Retina (tissue), 1 donor: Measurements from ENCODE around the gene RNF150.

Experiments used
- DNase-seq: peaks from one replicate; pipeline ENCODE4 v3.0.0-alpha.2; 2016

RNF150 gene

DNA sequence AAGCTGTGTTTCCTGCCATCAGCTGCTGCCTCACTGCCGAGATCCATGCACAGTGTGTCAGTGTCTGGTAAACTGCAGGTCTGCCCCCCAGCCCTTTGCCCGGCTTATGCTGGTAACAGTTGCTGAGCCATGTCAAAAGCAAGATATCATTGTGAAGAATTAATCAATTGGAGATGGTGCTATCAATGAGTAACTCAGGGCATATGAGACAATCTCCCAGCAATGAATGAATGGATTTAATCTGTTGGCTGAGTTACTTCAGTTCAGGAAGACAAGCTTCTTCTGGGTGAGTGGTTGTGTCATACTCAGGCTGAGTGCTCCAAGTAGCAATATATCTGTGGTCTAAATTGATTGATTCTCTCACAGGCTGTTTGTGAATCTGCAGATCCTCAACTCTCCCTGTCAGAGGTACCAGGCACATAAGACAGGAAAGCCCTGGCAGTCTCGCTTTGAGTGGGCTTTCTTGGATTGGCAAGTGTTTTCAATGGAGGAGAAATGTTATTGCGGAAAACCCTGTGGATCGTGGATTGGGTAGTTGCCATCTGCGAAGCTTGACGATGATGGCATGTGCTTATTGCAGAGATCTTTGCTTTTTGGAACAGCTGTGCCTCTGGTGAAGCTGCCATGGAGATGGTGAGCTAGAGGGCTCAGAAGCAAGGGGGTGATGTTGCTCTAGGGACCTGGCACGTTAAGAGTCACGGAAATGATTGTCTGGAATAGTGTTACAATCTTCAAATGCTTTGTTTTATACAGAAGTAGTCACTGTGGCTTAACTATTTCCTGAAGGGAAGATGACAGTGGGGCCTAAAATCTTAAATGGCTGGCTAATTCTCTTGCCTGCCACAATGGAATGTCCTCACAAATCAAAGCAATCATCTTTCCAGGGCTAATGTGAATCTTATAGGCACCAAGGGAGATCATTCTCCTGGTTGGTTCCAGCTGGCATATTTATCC, 229.5 kb downstream of the RNF150 start:
- peak; percentile 27 for DNase-seq

DNA sequence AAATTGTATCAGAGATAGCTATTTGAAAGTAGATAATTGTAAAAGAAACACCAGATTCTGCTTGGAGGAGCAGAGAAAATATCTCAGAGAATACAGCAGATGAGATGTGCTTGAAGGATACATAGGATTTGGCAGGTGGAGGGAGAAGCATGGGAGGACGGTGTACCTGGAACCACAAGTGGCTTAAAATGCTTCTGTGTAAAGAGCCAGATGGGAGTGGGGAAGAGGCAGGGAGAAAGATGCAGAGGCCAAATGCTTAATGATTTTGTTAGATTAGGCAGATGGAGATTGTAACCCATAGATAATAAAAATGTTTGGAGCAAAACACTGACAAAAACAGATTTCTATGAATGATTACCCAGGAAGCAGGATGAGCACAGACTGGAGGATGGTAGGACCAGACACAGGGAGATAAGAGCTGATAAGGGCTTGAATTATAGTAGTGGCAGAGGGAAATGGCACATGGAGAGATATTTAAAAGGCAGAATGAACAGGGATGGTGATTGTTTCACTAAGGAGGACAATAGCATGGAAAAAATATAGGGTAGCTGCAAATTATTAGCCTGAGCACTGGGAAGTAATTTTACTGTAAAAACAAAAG, 231.4 kb downstream of the RNF150 start:
- no peak for DNase-seq

DNA sequence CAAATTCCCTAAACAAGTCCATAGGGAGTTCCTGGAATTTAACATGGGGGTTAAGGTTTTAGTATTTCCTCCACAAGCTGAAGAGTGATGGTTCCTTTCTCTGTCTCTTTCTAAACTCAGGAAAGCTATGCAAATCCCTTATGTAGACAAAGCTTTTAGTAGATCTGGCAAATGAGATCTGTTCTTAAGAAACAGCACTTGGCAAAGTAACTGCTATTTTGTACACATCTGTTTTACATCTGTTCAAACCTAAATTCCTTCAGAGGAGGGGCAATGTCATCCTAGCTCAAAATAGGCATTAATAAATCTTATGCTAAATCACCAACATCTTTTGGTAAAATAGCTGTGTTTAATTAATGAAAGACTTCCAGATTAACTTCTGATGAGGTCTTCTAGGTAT, 239.3 kb downstream of the RNF150 start:
- DNase-seq, result no peak

DNA sequence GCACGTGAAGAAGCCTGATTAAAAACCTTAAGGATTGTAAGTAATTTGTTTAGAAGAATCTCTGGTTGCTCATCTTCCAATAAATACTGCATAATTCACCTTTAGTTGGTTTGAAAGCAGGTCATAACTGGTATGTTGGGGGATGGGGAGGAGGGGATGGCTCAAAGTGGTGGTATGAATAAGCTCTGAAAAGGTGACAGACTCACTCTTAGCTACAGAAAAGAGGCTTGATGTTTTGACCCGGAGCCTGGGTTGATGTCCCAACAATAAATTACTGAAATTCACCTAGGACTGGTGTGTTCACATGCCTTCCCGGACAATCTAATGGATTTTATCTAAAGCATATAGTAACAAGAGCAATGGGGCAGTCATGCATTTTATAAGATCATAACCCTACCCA, 245.2 kb downstream of the RNF150 start:
- no peak for DNase-seq

DNA sequence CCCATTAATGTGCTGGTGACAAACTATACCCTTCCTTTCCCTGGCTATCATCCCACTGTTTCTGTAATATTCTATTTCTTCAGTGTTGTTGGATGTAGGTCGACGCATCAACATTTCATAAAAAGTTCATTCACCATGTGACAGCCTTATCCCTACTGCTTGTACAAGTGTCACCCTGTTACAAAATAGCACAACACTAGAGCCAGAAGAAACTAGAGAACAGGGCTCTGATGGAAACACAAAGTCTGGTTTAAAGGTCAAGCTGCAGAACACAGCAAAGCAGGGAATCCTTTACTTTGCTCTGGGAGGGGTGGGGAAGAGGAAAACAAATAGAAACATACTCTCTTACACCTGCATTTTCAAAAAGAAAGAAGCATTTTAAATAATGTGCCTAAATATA, 245.8 kb downstream of the RNF150 start:
- DNase-seq, result no peak

DNA sequence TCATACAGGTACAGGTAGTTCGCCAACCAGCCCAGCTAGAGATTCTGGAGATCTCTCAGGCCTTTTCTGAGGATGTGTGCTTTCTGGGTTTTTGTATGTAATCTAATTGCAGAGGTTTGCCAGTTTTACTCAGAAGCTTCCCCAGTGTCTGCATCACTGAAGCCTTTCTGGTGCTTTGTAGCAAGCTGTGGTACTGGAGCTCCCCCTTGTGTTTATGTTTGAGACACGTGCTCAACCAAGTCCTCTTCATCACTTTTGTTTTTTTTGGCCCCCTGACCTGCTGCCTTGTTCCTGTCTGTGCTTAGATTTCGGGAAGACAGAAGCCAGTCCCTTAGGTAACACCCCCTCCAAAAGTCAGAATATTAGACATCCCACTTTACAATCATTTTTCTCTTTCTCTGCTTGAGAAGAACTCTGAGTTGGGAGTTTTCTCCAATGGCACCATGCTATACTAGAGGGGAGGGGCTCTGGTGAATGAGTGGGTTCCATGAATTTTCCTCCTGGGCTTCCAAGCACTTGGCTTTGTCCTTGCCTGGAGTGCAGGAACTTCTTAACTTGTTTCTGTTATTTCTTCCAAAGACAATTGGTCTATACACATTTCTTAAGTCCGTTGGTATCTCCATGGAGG, 248.7 kb downstream of the RNF150 start:
- no peak for DNase-seq

DNA sequence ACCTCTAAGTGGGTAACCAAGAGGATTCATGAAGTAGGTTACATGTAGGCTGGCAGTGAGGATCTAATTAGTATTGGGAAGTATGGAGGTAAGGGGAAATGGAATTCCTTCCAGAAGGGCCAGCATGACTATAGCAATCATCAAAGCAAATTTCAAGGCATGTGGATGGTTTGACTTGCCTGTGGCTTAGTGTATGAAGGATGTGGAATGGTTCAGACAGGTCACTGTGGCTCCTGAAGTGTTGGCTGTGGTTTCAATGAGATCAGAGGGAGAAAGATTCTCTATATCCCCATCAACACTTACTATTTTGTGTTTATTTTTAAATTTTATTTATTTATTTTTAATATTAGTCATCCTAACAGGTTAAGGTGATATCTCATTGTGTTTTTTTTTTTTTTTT, 255.5 kb downstream of the RNF150 start:
- no peak for DNase-seq

DNA sequence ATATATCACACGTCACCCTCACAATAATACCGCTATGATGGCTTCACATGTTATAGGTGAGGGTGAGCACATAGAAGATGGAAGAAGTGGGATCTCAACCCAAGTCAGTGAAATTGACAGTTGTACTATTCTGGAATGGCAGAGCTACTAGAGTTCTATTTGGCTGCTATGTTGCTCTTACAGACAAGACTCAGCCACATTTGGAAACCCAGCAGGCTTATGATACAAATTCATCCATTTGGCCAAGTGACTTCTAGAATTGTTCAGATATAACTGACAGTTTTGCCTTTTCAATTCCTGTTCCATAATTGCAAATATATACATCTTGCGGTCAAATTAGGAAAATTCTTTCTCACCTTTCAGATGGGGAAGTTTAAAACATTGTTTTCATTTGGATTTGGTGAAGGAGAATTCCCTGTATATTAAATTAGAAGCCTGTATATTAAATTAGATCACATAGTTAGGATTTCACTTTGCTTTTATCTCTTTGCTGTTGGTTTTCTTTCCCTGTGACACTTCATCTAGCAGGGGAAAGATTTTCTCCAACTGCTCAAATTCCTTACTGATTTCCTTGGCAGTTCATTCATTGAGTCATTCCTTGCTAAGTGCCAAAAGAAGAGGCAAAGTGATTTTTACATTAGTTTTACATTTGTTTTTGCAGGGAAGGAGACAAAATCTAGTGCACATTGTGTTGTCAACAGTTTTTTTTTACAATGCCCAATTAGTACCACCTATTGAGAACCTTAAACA, 256.5 kb downstream of the RNF150 start:
- no peak for DNase-seq

DNA sequence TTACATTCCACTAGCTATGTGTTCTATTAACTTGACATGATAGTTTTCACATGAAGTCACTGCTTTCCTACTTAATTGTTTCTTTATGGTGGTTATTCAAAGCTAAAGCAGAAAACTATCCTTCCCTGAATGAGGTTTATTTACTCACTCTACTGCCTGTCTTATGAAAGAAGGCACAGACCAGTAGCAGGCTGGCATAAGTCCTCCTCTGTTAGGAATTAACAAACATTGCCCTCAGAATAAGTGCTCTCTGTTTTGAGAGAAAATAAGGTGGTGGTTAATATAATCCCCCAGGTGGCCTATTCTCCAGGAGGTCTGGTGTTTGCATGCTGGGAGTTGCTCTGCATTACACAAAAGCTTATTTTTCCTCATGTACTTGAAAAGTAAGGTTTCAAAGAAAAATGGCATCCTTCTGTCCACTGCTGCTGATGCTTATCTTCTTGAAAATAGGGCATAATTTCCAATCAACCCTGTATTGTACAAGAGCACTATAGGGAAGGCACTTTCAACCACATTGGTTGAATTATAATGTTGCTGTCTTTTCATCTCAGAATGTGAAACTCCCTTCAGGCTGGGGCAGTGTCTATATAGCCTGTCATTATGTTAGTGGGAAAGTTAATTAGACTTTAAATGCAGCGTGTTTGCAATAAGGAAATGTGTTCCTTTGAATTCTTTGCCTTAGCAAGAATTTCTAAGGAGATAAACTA, 257.4 kb downstream of the RNF150 start:
- DNase-seq, result no peak

DNA sequence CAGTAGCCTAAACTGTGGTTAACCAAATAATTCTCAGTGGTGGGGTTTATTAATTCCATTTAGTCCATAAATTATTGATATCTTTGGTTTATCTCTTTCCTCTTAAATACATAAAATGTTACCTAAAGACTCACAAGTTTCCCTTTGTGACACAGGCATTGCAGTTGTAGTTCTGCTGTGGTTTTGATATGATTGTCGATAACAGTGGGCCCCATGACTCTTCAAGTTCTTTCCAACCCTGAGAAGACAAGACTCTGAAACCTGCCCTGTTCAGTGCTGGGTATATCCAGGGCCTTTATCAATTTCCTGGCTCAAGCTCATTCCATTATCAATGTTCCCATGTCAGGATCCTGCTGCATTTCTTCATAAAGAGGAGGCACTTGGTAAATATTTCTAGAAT, 259.2 kb downstream of the RNF150 start:
- DNase-seq, result no peak

DNA sequence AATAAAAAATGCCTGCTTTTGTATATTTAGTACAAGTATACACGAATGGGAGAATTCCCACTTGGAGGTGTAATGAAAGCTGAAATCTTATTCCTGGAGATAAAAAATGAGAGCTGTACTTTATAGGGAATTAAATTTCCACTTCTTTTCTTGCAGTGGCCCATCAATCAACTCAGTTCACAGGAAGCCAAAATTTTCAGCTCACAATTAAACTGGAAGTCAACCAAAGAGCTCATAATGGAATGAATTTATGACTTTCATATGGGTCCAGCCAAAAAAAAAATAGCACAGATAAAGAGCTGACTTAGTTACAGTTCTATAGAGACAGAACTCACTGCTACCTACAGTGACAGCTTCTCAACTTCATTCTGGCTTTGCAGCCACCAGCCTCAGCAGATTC, 261.9 kb downstream of the RNF150 start:
- DNase-seq, result no peak

DNA sequence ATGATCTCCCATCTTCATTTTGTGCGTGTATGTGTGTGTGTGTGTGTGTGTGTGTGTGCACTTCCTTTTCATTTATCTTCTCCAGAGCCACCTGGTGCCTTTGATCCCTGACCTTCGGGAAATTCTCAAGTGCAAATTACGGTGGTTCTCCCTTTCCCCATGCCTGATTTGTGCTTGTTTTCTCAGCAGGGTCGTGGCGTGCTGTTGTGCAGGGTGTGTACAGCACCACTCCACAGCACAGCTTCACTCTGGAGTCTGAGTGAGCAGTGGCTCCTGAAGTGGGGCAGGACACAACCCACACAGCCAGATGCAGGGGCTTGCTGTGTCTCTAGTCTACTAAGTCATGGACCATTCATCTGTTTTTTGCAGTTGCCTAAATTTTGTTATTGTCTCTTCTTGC, 262.8 kb downstream of the RNF150 start:
- DNase-seq, result no peak

DNA sequence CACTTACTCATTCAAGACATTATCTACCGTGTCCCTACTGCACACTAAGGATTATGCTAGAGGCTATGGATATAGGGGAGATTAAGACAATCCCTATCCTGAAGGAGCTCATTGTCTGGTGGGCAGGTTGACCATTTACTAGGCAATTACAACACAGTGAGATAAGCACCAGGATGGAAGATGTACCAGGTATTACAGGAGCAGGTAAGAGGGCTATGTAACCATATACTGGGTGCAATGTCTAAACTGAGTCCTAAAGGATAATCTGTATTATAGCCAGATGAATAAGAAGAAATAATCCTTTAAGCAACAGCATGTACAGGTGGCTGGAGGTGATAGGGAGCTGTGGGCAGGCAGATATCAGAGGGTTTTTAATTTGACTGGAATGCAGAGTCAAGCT, 263.8 kb downstream of the RNF150 start:
- DNase-seq, result no peak

DNA sequence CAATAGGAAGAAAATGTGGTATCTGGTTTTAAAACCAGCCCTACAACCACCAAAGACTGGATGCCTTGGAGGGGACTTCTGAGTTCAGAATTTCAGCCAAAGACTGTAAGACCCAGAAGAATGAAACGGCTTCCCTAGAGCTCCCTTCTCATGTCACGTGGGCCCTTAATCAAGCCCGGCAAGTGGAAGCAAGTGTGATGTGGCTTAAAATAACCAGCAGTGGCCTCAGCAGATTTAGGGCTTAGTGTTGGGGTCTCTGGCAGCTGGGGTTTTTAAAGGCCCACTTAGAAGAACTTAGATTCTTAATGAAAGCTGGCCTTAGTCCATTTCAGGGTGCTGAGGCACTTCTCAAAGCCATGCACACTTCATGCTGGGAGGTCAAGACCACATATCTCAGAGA, 265.9 kb downstream of the RNF150 start:
- no peak for DNase-seq

DNA sequence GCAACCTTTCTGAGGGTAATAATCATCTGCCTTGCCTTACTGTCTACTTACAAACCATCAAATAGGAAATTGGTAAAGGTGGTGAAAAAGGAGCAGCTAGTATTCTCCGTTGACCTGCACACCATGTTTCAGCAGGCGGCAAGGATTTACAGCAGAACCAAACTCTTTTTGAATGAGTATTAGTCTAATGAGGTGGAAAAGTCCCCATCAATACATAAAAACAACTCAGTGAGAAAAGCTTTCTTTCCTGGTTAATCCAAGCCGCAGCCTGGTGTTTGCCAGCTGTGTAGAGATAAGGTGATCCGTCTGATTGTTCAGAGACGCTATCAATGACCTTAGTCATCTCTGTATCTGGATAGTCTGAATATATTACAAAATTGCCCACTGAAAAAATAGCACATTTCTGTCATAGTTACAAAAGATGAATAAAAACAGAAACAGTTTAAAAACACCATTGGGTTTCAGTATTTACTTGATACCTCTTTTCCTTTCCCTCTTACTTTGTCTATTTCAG, 266.7 kb downstream of the RNF150 start:
- no peak for DNase-seq

DNA sequence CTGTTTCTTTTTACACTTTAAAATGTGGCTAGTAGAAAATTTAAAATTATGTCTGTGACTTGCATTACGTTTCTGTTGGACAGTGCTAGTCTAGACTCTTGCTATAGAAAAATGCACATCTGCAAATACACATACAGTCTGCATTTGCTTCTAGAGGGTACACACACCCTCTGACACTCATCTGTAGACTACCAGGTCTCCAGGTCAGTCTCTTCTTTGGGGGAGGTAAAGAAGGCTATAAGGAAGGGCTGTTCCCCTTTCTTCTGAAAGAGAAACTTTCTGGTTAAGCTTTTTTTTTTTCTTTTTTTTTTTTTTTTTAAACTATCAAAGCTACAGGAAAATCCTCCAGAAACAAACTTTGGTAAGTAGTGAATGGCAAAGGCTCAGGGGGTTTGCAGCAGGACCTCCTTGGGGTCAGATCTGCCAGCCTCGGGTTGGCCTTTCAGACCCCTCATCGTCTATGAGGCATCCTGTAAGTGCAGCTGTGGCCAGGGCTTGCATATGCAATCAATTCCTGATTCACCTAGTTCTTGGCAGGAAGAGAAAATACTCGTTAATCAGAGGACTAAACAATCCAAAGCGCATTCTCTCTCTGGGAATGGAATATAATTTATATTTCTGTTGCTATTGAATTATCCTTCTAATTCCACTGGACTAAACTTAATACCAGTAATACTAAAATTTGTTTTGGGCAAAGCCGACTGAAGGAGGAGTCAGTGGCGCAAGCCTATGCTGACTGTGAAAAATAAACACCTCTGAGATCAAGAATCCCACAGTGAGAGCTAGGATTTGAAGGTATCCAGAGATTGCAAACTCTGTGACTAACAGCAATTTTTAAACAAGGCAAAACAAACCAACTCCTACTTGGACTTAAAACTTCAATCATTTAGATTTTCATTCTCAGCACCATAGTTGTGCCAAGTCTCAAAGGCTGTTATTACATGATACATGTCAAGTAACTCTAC, 267.7 kb downstream of the RNF150 start:
- no peak for DNase-seq

DNA sequence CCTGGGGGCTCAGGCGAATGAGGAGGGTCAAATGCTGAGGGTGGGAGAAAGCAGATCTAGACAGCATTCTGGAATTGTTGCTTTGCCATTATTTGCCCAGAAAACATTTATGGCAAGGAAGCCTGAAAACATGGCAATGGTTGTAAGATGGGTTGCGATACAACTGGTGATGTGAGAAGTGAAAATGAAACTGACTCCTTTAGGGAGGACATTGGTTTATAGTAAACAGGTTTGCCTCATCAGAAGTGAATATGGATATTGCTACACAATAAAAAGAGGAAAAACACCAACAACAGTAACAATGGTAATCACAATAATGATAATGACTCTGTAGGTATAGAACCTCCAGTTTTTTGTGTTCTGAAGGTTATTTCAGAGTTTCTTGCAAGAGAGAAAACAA, 270.1 kb downstream of the RNF150 start:
- DNase-seq, result no peak

DNA sequence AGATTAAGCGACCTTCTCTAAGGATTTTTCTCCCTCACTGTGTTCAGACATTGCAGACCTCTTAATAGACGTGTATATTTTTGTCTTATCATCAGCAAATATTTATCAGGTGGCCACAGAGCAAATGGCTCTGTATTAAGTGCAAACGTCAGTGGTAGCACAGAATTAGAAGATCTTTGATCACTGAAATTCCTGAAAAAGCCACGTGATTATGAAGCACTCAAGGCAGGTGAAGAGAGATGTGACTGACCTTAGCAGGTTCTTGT, 271.2 kb downstream of the RNF150 start:
- DNase-seq, result no peak

DNA sequence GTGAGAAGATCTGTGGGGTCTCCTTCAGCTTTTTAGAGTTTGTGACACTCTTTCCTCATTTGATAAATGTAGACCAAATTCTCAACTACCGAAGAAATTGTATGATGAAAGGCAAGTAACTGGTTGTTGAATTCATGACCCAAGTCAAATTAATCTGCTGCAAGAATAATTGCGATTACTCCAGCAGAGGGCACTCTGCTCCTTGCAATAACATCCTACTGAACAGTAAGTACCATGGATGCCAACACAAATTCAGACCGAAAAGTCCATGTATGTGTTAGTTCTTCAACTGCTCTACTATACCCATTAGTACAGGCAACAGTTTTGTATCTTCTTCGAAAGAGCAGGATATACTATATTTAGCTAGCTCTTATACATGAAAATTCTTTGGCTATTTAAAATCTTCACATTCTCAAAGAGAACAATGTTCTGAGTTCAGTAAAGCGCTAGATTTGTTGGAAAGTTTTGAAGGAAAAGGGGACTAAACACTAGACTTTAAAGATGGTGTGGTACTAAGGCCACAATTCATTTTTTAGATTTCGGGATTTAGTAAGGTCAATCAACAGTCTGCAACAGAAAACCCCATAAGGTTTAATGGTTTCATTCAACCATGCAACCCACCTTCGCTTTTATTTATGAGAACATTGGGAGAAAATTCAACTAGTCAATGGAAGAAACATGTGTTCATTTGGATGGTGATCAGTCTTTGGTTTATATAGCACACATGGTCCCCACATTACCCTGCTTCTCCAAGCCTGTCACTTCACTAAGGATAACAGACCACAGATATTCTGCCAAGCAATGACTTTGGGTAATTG, 271.7 kb downstream of the RNF150 start:
- DNase-seq, result peak; percentile 70

DNA sequence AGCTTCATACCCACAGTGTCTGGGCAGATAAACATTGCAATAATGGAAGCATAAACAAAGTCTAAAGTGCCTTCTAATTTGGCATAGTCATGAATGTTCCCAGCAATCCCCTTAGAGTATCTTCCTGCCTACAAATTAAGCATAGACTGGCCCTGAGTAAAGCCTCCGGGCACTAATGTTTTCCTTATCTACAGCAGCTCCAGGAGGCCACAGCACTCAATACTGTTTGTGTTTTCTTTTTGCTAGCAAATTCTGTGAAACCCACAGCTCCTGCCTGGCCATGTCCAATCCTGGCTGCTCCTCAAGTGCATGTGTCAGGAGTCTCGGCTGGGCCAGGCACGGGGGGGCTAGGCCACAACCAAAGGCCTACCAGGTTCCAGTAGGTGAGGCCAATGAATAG, 274.4 kb downstream of the RNF150 start:
- DNase-seq, result no peak

DNA sequence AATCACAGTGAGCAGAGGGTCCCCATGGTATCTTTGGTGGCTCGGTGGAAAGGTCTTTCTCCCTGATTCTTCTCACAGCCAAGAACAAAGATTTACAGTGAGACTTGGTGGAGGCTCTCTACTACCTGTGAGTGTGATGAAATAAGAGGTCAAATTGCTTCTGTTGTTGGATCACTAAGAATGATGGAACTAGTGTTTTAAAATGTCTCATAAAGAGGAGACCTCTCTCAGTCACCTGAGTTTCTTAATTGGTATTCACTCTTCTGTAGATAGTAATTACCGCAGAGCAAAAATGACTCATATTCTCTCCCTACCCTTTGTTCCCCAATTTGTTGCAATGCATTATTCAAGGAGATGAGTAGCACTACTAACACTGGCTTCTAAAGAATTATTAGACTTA, 276.2 kb downstream of the RNF150 start:
- no peak for DNase-seq
